ENCODE results near the gene BOK. TPM values are rescaled to one million over a fixed set of nuclear protein-coding genes. Genes with fewer than 3 reads are reported as not detected.
"Not testable (repeated sequence)": the region's sequence is repeated elsewhere in the genome, so short reads cannot be mapped to it uniquely, and the experiment has no call there.

BOK gene
- total RNA-seq, 1 donor from 2014 or later = 0.07 TPM

GRCh38 chr2:241554610-241555322, 3.8 kb upstream of the BOK start:
- intact Hi-C loops (cut with micrococcal nuclease) = no loop called here

DNA sequence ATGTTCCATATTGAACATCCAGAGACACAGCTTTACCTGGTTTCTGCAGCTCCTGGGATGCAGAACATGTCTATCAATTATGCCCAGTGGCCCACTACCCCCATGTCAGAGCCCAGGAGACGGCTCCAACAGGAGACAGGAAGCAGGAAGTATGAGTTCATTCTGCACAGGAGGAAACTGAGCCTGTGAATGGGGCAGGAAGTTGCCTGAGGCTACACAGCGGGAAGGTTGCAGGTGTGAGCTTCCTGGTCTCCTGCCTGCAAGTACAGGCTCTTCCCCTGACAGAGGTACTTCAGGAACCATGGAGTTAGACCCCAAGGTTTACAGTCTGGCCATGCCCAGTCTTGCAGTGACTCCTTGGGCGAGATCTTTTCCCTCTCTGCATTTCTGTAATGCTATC, 2.8 kb upstream of the BOK start:
- intact Hi-C loops (cut with micrococcal nuclease) = no loop called here

DNA sequence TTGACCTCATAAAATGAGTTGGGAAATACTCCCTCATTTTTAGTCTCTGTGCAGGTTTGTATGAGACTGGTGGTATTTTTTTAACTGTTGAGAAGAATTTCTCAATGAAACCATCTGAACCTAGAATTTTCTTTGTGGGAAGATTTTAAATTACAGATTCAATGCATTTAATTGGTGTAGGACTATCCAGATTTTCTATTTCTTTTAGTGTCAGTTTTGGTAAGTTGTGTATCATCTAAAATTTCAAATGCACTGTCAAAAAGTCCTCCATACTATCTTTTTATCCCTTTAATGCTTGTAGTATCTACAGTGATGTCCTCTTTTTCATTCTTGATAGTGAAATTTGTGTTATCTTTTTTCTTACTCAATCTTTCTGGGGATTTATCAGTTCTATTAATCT, 1.8 kb upstream of the BOK start:
- intact Hi-C loops (cut with micrococcal nuclease) = no loop called here

- intact Hi-C loops (cut with micrococcal nuclease) = no loop called here
Measured at GRCh38 chr2:241559323-241560161, 997 bp downstream of the BOK start.

DNA sequence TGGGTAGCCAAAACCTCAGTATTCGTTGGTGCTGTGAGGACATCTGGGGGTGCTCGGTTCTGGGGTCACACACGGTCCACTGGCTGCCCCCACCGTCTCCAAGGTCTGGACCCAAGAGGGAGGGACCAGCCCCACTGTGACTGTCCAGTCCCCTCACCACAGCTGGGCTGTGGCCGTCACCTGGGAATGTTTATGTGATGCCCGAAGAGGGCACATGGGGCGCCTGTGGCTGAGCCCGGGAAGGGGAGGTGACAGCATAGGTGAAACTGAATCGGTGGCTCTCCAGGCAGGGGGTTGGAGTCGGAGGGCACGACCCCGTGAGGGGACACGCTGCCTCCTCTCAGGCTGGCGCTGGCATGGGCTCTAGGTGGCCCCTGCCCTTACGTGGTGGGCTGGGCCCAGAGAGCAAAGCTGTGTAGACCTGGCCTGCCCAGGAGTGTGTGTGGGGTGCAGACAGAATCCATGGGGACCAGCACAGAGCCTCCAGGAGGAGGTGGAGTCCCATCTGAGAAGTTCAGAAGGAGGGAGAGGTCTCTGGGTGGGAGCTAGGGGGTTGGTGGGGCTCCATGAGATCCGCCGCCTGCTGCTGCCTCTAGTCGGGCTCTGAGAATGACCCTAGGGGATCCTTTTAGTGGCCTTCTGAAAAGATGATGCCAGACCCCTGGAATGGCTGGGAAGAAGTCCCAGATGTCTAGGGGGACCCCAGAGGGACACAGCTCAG, 1.8 kb downstream of the BOK start:
- intact Hi-C loops (cut with micrococcal nuclease) = no loop called here

DNA sequence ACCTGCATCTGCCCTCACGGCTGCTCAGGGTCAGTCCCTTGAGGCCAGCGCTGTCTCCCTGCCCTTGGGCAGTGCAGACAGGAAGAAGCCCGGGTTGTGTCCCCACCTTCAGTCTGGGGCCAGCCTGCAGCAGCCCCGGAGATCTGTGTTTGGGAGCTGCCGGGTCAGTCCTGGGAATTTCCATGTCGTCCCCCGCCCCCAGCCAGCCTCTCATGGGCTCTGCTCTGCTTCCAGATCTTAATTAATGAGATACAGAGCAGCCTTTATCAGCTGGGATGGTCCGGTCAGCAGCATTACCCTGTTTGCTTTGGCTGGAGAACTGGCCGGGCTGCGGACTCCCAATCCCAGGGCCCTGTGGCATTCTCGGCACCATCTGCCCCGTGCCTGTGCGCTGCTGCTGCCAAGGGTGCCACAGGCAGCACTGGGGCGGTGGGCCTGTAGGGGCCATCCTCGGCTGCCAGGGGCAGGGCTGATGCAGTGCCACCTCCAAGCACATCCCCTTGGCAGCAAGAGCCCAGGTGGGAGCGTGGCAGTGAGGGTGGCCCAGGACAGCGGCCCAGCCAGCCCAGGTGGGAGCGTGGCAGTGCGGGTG, 2.4 kb downstream of the BOK start:
- intact Hi-C loops (cut with micrococcal nuclease) = no loop called here

- intact Hi-C loops (cut with micrococcal nuclease) = loop anchor here (1.0 kb wide), 1 partner anchor 29 kb away; no protein-coding TSS in a partner anchor
Measured at GRCh38 chr2:241561832-241562231, 3.3 kb downstream of the BOK start.

GRCh38 chr2:241562269-241562891, 3.8 kb downstream of the BOK start:
- intact Hi-C loops (cut with micrococcal nuclease) = loop anchor here (1.0 kb wide), 1 partner anchor 29 kb away; no protein-coding TSS in a partner anchor

GRCh38 chr2:241563031-241563507, 4.5 kb downstream of the BOK start:
- intact Hi-C loops (cut with micrococcal nuclease) = no loop called here

DNA sequence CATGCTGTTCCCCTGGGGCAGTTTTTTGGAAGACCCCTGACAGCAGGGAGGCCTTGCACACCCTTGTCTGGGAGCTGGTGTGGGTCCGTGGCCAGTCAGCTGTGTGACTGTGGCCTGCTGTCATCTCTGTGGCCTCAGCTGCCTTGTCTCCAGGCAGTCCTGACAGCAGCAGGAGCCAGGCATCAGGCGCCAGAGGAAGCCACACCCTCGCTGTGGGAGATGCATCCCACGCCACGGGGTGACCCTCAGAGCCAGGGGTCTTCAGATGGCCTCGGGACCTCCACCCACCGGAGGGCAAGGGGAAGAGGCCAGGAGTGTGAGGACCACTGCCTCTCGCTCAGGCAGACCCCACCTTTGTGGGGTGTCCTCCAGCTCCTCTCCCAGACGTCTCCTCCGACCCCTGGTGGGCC, 5.0 kb downstream of the BOK start:
- intact Hi-C loops (cut with micrococcal nuclease) = no loop called here

- intact Hi-C loops (cut with micrococcal nuclease) = no loop called here
Measured at GRCh38 chr2:241563981-241564595, 5.5 kb downstream of the BOK start.

DNA sequence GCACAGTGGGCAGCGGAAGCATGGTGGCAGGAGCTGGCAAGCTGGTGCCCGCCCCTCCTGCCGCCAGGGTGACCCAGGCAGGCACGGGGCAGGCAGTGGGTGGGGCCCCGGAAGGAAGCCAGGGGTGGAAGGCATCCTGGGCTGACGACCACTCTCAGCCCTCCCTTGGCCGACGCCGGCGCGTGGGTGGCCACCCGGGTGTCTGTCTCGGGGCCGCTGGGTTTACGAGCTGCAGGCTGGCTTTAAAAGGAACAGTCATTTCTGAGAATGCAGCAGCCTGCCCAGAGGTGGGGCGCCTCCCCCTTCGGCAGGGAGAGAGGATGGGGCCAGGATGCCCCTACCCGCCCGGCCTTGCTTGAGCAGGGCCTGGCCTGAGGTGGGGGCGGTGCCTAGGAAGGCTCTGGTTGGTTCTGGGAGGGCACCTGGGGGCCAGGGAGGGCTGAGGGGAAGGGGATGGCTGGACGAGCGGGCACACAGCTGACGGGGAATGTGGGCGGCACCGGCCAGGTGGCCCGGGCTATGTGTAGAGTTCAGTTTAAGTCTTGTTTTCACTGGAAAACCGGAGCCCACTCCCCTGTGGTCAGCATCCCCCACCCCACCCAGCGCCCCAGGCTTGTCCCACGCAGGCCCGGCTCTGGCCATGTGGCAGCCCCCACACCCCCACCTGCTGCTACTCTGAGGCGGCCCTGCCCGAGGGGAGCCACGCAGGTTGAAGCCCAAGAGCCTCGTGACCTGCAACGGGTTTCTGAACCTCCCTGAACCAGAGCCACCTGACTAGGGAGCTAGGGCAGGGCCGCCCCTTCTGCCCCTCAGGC, 6.3 kb downstream of the BOK start:
- intact Hi-C loops (cut with micrococcal nuclease) = no loop called here

DNA sequence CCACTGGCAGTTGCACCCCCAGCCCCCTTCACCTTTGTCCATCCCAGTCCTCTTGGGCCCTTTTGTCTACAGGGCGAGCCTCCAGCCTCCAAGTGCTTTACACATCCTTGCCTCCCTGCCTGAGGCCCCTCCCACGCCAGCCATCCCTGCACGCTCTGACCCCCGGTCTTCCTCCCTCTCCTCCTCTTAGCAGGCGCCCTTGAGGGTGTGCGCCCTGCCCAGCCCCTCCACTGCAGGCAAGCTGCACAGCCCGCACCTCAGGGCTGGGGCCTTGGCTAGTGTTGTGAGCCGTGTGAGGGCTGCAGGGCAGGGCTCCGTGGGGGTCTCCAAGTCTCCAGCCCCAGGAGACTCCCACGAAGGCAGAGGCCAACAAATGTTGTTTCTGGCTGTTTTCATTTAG, 6.9 kb downstream of the BOK start:
- intact Hi-C loops (cut with micrococcal nuclease) = no loop called here

- intact Hi-C loops (cut with micrococcal nuclease) = not testable (repeated sequence)
Measured at GRCh38 chr2:241566021-241566420, 7.5 kb downstream of the BOK start.

DNA sequence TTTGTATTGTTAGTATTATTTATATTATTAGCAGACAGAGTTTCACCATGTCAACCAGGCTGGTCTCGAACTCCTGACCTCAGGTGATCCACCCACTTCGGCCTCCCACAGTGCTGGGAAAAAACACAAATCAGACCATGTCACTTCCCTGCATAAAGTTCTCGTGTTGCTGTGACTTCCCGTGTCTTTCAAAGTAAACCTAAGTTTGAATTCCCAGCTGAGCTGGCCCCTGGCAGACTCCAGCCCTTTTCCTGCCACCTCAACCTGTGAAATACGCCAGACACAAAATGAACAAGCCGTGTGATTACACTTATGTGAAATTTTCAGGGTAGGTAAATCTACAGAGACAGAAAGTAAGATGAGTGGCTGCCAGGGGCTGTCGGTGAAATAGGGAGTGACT, 7.9 kb downstream of the BOK start:
- intact Hi-C loops (cut with micrococcal nuclease) = no loop called here

DNA sequence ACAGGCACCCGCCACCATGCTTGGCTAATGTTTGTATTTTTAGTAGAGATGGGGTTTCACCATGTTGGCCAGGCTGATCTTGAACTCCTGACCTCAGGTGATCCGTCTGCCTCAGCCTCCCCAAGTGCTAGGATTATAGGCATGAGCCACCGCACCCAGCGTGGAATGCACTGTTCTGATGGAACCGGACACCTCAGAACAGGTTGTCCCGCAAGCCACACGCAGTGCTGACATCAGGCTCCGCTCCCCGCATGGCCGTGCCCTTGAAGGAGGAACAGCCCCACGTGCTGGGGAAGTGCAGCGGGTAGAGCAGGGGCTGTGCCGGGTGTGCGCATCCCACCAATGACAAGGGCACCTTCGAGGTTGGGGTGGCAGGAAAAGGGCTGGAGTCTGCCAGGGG, 8.7 kb downstream of the BOK start:
- intact Hi-C loops (cut with micrococcal nuclease) = not testable (repeated sequence)

GRCh38 chr2:241567776-241568175, 9.2 kb downstream of the BOK start:
- intact Hi-C loops (cut with micrococcal nuclease) = no loop called here

- intact Hi-C loops (cut with micrococcal nuclease) = no loop called here
Measured at GRCh38 chr2:241568726-241569125, 10.2 kb downstream of the BOK start.

DNA sequence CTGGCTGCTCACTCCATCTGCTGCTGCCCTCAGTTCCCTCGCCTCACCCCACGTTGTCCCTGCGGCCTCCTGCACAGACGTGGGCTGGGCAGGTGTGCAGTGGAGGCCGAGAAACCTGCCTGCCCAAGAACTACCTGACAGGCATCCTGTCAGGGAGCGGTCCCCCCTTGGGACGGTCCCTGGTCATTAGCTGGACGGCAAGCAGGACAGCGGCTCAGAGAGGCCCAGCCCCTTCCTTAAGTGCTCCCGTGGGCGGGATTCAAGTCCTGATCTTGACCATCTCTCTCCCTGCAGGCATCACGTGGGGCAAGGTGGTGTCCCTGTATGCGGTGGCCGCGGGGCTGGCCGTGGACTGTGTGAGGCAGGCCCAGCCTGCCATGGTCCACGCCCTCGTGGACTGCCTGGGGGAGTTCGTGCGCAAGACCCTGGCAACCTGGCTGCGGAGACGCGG, 11.3 kb downstream of the BOK start:
- intact Hi-C loops (cut with micrococcal nuclease) = no loop called here

Data from T-helper 1 cell treated with Interleukin-12 subunit alpha and Interleukin-12 subunit beta and Interleukin-4 antibody, amounts not matched to agents 30 ng/mL and 1 ng/mL, for 36 hours (primary cell).